HepG2 (cell line): ENCODE results near the gene GDE1. TPM values are rescaled to one million over a fixed set of nuclear protein-coding genes. Genes with fewer than 3 reads are reported as not detected.

Experiments used
- CBX5 ChIP-seq: sonication (generic); formaldehyde crosslinking; IDR thresholded peaks from 2 replicates; pipeline ENCODE4 v1.4.0; 2020; ENCODE audit warnings: missing genetic modification reagents, borderline replicate concordance
- FLYWCH1 ChIP-seq: sonication (generic); formaldehyde crosslinking; IDR thresholded peaks from 2 replicates; pipeline ENCODE4 v1.8.1; 2023; ENCODE audit warnings: mild to moderate bottlenecking, missing genetic modification reagents
- IKZF4 ChIP-seq: sonication (generic); formaldehyde crosslinking; IDR thresholded peaks from 2 replicates; pipeline ENCODE4 v1.5.1; 2020; ENCODE audit warnings: borderline replicate concordance, mild to moderate bottlenecking, low read depth, missing genetic modification reagents; ENCODE audit errors: not compliant biosample characterization
- NFRKB ChIP-seq: fragments of 450-650 bp; IDR thresholded peaks from 2 replicates; pipeline ENCODE4 v1.6.1; 2017
- SMARCE1 ChIP-seq: fragments of 450-650 bp; IDR thresholded peaks from 2 replicates; pipeline ENCODE4 v1.6.1; 2017; ENCODE audit warnings: borderline replicate concordance
- TBP ChIP-seq: sonication (generic); formaldehyde crosslinking; IDR thresholded peaks from 2 replicates; pipeline ENCODE4 v1.5.0; 2020; ENCODE audit warnings: missing genetic modification reagents
- THAP11 ChIP-seq: IDR thresholded peaks from 2 replicates; pipeline ENCODE4 v1.6.1; 2016; ENCODE audit warnings: missing biosample characterization, missing genetic modification reagents
- TMF1 ChIP-seq: sonication (generic); formaldehyde crosslinking; IDR thresholded peaks from 2 replicates; pipeline ENCODE4 v1.8.1; 2022; ENCODE audit warnings: low read depth, missing genetic modification reagents
- ZBTB46 ChIP-seq: sonication (generic); formaldehyde crosslinking; IDR thresholded peaks from 2 replicates; pipeline ENCODE4 v1.4.0; 2020; ENCODE audit warnings: mild to moderate bottlenecking, missing genetic modification reagents, borderline replicate concordance
- ZFX ChIP-seq: sonication (generic); formaldehyde crosslinking; IDR thresholded peaks from 2 replicates; pipeline ENCODE4 v1.4.0; 2020; ENCODE audit warnings: mild to moderate bottlenecking, low read depth, missing genetic modification reagents, moderate library complexity
- ZGPAT ChIP-seq: IDR thresholded peaks from 2 replicates; pipeline ENCODE4 v1.6.1; 2016; ENCODE audit warnings: mild to moderate bottlenecking
- ZNF256 ChIP-seq: sonication (generic); formaldehyde crosslinking; conservative IDR thresholded peaks from 2 replicates; pipeline ENCODE4 v1.4.0; 2020; ENCODE audit warnings: missing genetic modification reagents
- ZNF646 ChIP-seq: sonication (generic); formaldehyde crosslinking; IDR thresholded peaks from 2 replicates; pipeline ENCODE4 v1.9.0; 2021; ENCODE audit warnings: mild to moderate bottlenecking, missing genetic modification reagents
- polyA plus RNA-seq, 8 experiments: library from polyadenylated mRNA; depleted of rRNA in 3 of 8; stranded (reverse) in 7 of 8; unstranded in 1 of 8; fragments of >200 nt; fragmentation: Illumina TruSeq in 4 of 8; extraction: Trizol in 4 of 8; gene quantifications; 2 replicates each; pipeline versions ENCODE4 v1.2.1 to v1.2.3, GENCODE V29; 2011 to 2016; ENCODE audit warnings: low read depth in 4 of 8, missing spikeins in 1 of 8, mixed read lengths in 1 of 8; ENCODE audit not compliant: insufficient read depth in 1 of 8
- total RNA-seq, 5 experiments: library from RNA; depleted of rRNA; stranded (reverse); fragments of >200 nt; fragmentation: Illumina TruSeq; extraction: Trizol; gene quantifications; 2 replicates each; pipeline ENCODE4 v1.2.3, GENCODE V29; 2016; ENCODE audit warnings: low read depth in 1 of 5
- TF ChIP-seq, protein P1 (sequence below): IDR thresholded peaks from 2 replicates; pipeline ENCODE4 v1.6.1; 2012; ENCODE audit warnings: low read length, improper control_type of control experiment

Gene GDE1
- total and polyA plus RNA-seq, 2 of the 13 experiments (the other 11 are each of a cell fraction or from before 2014, with no cell fraction given): 35.9 to 59.0 TPM

- TF ChIP-seq NFRKB (peak; percentile 54), IKZF4 (CRISPR knock-in tag) (peak; percentile 75), CBX5 (no peak; the same call in 1 of the 2 replicates), TMF1 (CRISPR knock-in tag) (peak; percentile 41; the same call in 1 of the 2 replicates), TBP (no peak), THAP11 (CRISPR knock-in tag) (peak; percentile 94), ZBTB46 (no peak), ZNF646 (CRISPR knock-in tag) (no peak), ZNF256 (CRISPR knock-in tag) (no peak), ZGPAT (CRISPR knock-in tag) (peak; percentile 90), FLYWCH1 (CRISPR knock-in tag) (no peak), ZFX (CRISPR knock-in tag) (peak; percentile 63), SMARCE1 (no peak)
- TF ChIP-seq, protein P1, sequence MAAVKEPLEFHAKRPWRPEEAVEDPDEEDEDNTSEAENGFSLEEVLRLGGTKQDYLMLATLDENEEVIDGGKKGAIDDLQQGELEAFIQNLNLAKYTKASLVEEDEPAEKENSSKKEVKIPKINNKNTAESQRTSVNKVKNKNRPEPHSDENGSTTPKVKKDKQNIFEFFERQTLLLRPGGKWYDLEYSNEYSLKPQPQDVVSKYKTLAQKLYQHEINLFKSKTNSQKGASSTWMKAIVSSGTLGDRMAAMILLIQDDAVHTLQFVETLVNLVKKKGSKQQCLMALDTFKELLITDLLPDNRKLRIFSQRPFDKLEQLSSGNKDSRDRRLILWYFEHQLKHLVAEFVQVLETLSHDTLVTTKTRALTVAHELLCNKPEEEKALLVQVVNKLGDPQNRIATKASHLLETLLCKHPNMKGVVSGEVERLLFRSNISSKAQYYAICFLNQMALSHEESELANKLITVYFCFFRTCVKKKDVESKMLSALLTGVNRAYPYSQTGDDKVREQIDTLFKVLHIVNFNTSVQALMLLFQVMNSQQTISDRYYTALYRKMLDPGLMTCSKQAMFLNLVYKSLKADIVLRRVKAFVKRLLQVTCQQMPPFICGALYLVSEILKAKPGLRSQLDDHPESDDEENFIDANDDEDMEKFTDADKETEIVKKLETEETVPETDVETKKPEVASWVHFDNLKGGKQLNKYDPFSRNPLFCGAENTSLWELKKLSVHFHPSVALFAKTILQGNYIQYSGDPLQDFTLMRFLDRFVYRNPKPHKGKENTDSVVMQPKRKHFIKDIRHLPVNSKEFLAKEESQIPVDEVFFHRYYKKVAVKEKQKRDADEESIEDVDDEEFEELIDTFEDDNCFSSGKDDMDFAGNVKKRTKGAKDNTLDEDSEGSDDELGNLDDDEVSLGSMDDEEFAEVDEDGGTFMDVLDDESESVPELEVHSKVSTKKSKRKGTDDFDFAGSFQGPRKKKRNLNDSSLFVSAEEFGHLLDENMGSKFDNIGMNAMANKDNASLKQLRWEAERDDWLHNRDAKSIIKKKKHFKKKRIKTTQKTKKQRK: no peak
Measured at GRCh38 chr16:19555186-19555937, 33.5 kb upstream of the GDE1 start, which contains the start of gene VPS35L (continued).
